HUES64 (cell line): Measurements from ENCODE around the gene CCL4.
"Not testable (repeated sequence)": the region's sequence is repeated elsewhere in the genome, so short reads cannot be mapped to it uniquely, and the experiment has no call there.

Source experiments
- H3K27ac ChIP-seq: 2 replicates; pipeline ENCODE4 v1.7.0; 2013; ENCODE audit warnings: low read depth, low read length, inconsistent platforms
- H3K27me3 ChIP-seq: 2 replicates; pipeline ENCODE4 v1.6.1; 2013; ENCODE audit warnings: mild to moderate bottlenecking, low read length; ENCODE audit not compliant: insufficient read depth
- H3K36me3 ChIP-seq: 2 replicates; pipeline ENCODE4 v1.6.1; 2013; ENCODE audit warnings: mild to moderate bottlenecking, low read length; ENCODE audit not compliant: insufficient read depth
- H3K4me1 ChIP-seq: 2 replicates; pipeline ENCODE4 v1.6.1; 2013; ENCODE audit warnings: mild to moderate bottlenecking, low read length, moderate library complexity; ENCODE audit not compliant: insufficient read depth
- H3K4me3 ChIP-seq: 2 replicates; pipeline ENCODE4 v1.5.1; 2013; ENCODE audit warnings: mild to moderate bottlenecking, low read length, moderate library complexity
- H3K9ac ChIP-seq: 2 replicates; pipeline ENCODE4 v1.6.1; 2013; ENCODE audit warnings: mild to moderate bottlenecking, low read depth, low read length
- H3K9me3 ChIP-seq: 2 replicates; pipeline ENCODE4 v1.6.1; 2013; ENCODE audit warnings: low read depth, low read length; ENCODE audit not compliant: insufficient read depth
- WGBS: fragments of 150-250, 120-280 bp; methylation state at CpG from one replicate; pipeline ENCODE4 v1.1.7; 2013; ENCODE audit warnings: missing lambda C conversion rate; 5-methylcytosine and 5-hydroxymethylcytosine counted together

Gene CCL4

GRCh38 chr17:36105781-36106492 is 2.3 kb downstream of the CCL4 start:
- Histone ChIP-seq H3K27ac (no peak overlapping the region), H3K4me1 (no peaks in the 10 kb centered on the region), H3K36me3 (no peaks in the 10 kb centered on the region), H3K9me3 (no peaks in the 10 kb centered on the region), H3K9ac (no peak overlapping the region), H3K4me3 (no peak overlapping the region), H3K27me3 (no peaks in the 10 kb centered on the region)
- WGBS = 90% methylated on average over 4 of the region's 5 CpGs

- no peaks in the 10 kb centered on the region for H3K27me3 ChIP-seq
- no peak overlapping the region for H3K4me3 ChIP-seq
- 95% methylated on average over 6 of the region's 6 CpGs for WGBS
- no peak overlapping the region for H3K9ac ChIP-seq
- no peaks in the 10 kb centered on the region for H3K9me3 ChIP-seq
- H3K4me1 ChIP-seq = no peaks in the 10 kb centered on the region
- H3K27ac ChIP-seq = no peak overlapping the region
- no peaks in the 10 kb centered on the region for H3K36me3 ChIP-seq
These were observed 2.8 kb downstream of the CCL4 start for GRCh38 chr17:36106493-36106835.

- WGBS = 100% methylated on average over 2 of the region's 3 CpGs
- H3K4me3 ChIP-seq = no peak overlapping the region
- no peaks in the 10 kb centered on the region for H3K4me1 ChIP-seq
- 0 out of 2 replicates have a peak, but pooled peaks cover 7% of the 10 kb centered on the region for H3K9me3 ChIP-seq
- H3K27ac ChIP-seq = no peak overlapping the region
- H3K27me3 ChIP-seq = no peaks in the 10 kb centered on the region
- H3K36me3 ChIP-seq = no peaks in the 10 kb centered on the region
- H3K9ac ChIP-seq = no peak overlapping the region
These were observed 4.0 kb downstream of the CCL4 start for GRCh38 chr17:36107660-36108059.

DNA sequence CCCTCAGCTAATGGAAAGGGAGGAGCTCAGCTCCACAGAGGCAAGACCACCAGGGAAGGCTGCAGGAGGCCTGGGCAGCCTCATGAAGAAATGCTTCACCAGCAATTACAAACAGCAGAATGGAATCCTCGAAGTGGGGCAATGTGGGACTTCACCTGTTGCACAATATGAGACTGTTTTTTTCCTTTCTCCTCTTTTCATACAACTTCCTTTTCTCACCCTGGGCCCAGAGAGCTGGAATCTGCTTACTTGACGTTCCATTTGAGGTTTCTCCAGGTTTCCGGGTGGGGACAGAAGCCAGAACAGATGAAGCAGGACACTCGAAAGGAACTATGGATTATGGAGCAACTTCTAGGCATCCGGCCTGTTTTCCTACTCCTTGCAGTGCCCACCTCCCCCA is 4.6 kb downstream of the CCL4 start:
- H3K27me3 ChIP-seq, H3K36me3 ChIP-seq: not testable (repeated sequence)
- 95% methylated on average over 4 of the region's 5 CpGs for WGBS

DNA sequence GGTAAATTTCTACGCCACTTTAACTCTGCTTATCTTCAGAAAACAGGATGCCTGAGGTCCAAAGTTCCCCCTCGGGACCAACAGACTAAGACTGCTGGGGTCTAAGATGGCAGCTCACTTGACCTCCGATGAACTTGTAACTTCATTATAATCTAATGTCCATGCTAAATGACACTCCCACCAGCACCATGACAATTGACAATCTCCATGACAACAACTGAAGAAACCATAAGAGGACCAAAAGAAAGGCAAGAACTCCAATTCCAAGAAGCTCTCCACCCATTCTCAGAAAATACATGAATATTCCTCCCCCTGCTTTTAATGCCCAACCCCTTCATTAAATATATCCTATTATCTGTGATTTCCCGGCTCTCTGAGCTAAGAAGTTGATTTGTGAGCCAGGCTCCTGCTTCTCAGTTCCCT is 7.5 kb downstream of the CCL4 start:
- Histone ChIP-seq H3K4me3 (no peak overlapping the region), H3K27ac (no peak overlapping the region), H3K9ac (no peak overlapping the region), H3K9me3 (0 out of 2 replicates have a peak, but pooled peaks cover 7% of the 10 kb centered on the region), H3K4me1 (no peaks in the 10 kb centered on the region), H3K27me3 (no peaks in the 10 kb centered on the region), H3K36me3 (no peaks in the 10 kb centered on the region)
- WGBS = 91% methylated on average over 4 of the region's 4 CpGs

More for the DNA sequence above, 4.6 kb downstream of the CCL4 start:
- H3K4me3 ChIP-seq, H3K9me3 ChIP-seq, H3K4me1 ChIP-seq, H3K9ac ChIP-seq, H3K27ac ChIP-seq: not testable (repeated sequence)

DNA sequence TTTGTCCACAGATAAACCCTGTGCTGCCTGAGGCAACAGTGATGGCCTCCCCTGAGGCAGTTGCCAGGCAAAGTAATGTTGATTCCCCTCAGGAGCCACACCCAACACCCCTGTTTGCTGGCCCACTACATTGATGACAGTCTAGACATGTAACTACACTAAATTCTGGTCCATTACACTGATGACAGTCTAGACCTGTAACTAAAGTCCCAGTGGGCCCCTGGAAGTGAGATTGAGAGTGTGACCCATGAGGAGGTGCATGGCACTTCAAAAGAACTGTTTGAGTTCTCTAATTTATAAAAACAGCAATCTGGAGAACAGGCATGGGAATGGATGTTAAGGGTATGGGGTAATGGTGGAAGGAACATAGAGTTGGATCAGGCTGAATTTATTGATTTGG is 8.9 kb downstream of the CCL4 start:
- H3K9ac ChIP-seq = no peak overlapping the region
- no peaks in the 10 kb centered on the region for H3K4me1 ChIP-seq
- H3K9me3 ChIP-seq = 0 out of 2 replicates have a peak, but pooled peaks cover 7% of the 10 kb centered on the region
- no peak overlapping the region for H3K4me3 ChIP-seq
- no peaks in the 10 kb centered on the region for H3K27me3 ChIP-seq
- no peaks in the 10 kb centered on the region for H3K36me3 ChIP-seq
- H3K27ac ChIP-seq = no peak overlapping the region

- H3K4me1 ChIP-seq, H3K27me3 ChIP-seq, H3K36me3 ChIP-seq, H3K27ac ChIP-seq, H3K4me3 ChIP-seq, H3K9me3 ChIP-seq, H3K9ac ChIP-seq: not testable (repeated sequence)
- 97% methylated on average over 1 of the region's 1 CpG for WGBS
These were observed 9.5 kb downstream of the CCL4 start for GRCh38 chr17:36113131-36113530.

GRCh38 chr17:36114971-36115648 is 11.5 kb downstream of the CCL4 start:
- not testable (repeated sequence) for H3K9me3 ChIP-seq, H3K4me1 ChIP-seq, H3K9ac ChIP-seq, H3K27me3 ChIP-seq, H3K36me3 ChIP-seq, H3K4me3 ChIP-seq, H3K27ac ChIP-seq
- 91% methylated on average over 4 of the region's 5 CpGs for WGBS

DNA sequence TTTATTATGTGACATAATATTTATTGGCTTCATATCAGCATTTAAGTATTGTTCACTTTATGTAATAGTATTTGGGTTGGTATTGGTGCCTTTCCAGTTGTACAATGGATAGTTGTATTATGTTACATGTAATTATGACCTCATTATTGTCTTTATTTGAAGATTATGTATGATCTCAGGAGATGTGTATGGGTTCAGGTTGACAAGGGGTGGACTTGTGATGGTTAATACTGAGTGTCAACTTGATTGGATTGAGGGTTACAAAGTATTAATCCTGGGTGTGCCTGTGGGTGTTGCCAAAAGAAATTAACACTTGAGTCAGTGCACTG is 12.0 kb downstream of the CCL4 start:
- not testable (repeated sequence) for H3K36me3 ChIP-seq, H3K9me3 ChIP-seq, H3K9ac ChIP-seq, H3K4me1 ChIP-seq, H3K27ac ChIP-seq, H3K27me3 ChIP-seq, H3K4me3 ChIP-seq

DNA sequence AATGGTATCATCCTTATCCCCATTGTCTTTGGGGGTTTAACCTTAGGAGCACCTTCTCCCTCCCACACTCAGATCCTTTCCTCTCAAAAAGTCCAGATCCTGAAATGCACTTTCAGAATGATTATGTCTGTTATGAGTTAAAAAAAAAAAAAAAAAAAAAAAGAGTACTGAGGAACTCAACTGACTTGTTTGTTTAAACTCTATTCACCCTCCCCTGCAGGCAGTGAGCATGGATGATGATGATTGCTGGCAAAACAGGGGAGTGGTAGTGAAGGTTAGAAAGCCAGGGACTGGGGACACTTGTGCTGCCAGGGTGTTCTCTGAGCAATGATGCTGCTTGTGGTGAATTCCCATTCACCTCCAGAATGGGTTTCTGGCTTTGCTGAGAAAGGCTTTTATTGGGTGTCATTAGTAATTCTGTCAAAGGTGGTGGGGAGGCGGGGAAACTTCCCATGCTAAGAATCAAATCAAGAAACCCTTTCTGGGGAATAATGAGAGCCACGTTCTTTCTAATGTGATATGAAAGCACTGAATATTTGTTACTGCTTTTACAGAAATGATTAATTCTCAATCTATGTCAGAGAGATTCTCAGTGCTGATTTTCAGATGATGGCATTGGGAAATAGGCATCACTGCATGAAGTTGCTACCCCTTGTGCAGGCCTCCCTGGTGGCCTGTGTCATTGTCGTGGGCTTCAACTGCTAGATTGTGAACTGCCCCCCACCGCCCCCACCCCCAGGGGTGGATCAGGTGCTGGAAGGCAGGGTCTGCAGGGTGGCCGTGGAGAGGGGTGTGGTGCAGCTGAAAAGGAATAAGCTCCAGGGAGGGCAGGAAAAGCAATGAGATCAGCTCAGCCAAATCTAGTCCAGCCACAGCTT is 14.1 kb downstream of the CCL4 start:
- no peaks in the 10 kb centered on the region for H3K4me1 ChIP-seq
- WGBS = 76% methylated on average over 3 of the region's 5 CpGs
- no peak overlapping the region for H3K27ac ChIP-seq
- H3K9me3 ChIP-seq = no peaks in the 10 kb centered on the region
- no peak overlapping the region for H3K9ac ChIP-seq
- H3K27me3 ChIP-seq = no peaks in the 10 kb centered on the region
- no peaks in the 10 kb centered on the region for H3K36me3 ChIP-seq
- H3K4me3 ChIP-seq = no peak overlapping the region

GRCh38 chr17:36118477-36119353 is 15.1 kb downstream of the CCL4 start:
- no peak overlapping the region for H3K27ac ChIP-seq
- no peaks in the 10 kb centered on the region for H3K9me3 ChIP-seq
- peaks cover 9% of the 10 kb centered on the region for H3K4me1 ChIP-seq
- H3K9ac ChIP-seq = no peak overlapping the region
- H3K36me3 ChIP-seq = no peaks in the 10 kb centered on the region
- H3K27me3 ChIP-seq = no peaks in the 10 kb centered on the region
- H3K4me3 ChIP-seq = no peak overlapping the region
- WGBS = 93% methylated on average over 11 of the region's 12 CpGs
